K562 (cell line): Measurements from ENCODE around the gene TMEM120B. TPM values are rescaled to one million over a fixed set of nuclear protein-coding genes. Genes with fewer than 3 reads are reported as not detected.

Experiments
- CEBPZ ChIP-seq: fragments of 150-350 bp; IDR thresholded peaks from 2 replicates; pipeline ENCODE4 v1.6.1; 2014; ENCODE audit warnings: low read depth, mild to moderate bottlenecking, low read length, borderline replicate concordance
- DNMT1 ChIP-seq: fragments of 450-650 bp; IDR thresholded peaks from 2 replicates; pipeline ENCODE4 v1.6.1; 2016; ENCODE audit warnings: antibody characterized with exemption, mild to moderate bottlenecking
- FOSL1 ChIP-seq: fragments of 200-800 bp; sonication (Bioruptor generic); conservative IDR thresholded peaks from 2 replicates; pipeline ENCODE4 v1.6.1; 2016; ENCODE audit warnings: missing genetic modification characterization, missing compliant biosample characterization
- HDGF ChIP-seq: fragments of 450-650 bp; IDR thresholded peaks from 2 replicates; pipeline ENCODE4 v1.6.1; 2016
- MTF1 ChIP-seq: fragments of 250-450 bp; sonication (Bioruptor Pico); IDR thresholded peaks from 2 replicates; pipeline ENCODE4 v1.9.0; 2021; ENCODE audit warnings: moderate library complexity, mild to moderate bottlenecking, inconsistent platforms, borderline replicate concordance
- PHB ChIP-seq: fragments of 250-450 bp; sonication (Bioruptor Pico); IDR thresholded peaks from 2 replicates; pipeline ENCODE4 v1.5.0; 2021
- ZNF407 ChIP-seq: fragments of 450-650 bp; IDR thresholded peaks from 2 replicates; pipeline ENCODE4 v1.6.1; 2016; ENCODE audit warnings: low read depth
- ZNF592 ChIP-seq: fragments of 450-650 bp; IDR thresholded peaks from 2 replicates; pipeline ENCODE4 v1.6.1; 2017; ENCODE audit warnings: antibody characterized with exemption, mild to moderate bottlenecking
- polyA plus RNA-seq, 8 experiments: library from polyadenylated mRNA; depleted of rRNA in 4 of 8; stranded (reverse) in 5 of 8; unstranded in 3 of 8; fragments of >200 nt; fragmentation: Nextera tagmentation in 2 of 8; fragmentation: Illumina TruSeq in 1 of 8; extraction: Ambion mirVana in 2 of 8; extraction: Trizol in 1 of 8; gene quantifications; 2 replicates each; pipeline versions ENCODE4 v1.2.1 to v1.2.3, GENCODE V29; 2011 to 2014; ENCODE audit warnings: inconsistent platforms in 1 of 8, missing spikeins in 1 of 8
- total RNA-seq, 7 experiments: library from RNA; depleted of rRNA in 6 of 7; stranded (reverse); fragments of >200 nt in 6 of 7; fragmentation: Illumina TruSeq in 2 of 7; extraction: Trizol in 2 of 7; gene quantifications; 2 replicates each; pipeline versions ENCODE4 v1.2.1 to v1.2.3, GENCODE V29; 2011 to 2021; ENCODE audit warnings: low replicate concordance in 1 of 7

TMEM120B gene
- total and polyA plus RNA-seq, 9 of the 15 experiments (the other 6 are each of a cell fraction or from before 2014, with no cell fraction given), result 1.7 to 18.6 (median 7.4) TPM

GRCh38 chr12:121748571-121749265 lies 36.2 kb downstream of the TMEM120B start (continued):
- TF ChIP-seq ZNF407 (no peak), HDGF (no peak), MTF1 (no peak), ZNF592 (peak; percentile 80; the same call in 1 of the 2 replicates), DNMT1 (no peak), CEBPZ (no peak), PHB (CRISPR knock-in tag) (no peak), FOSL1 (tag) (peak; percentile 88)
